Measurements from ENCODE around the gene USP21. TPM values are rescaled to one million over a fixed set of nuclear protein-coding genes. Genes with fewer than 3 reads are reported as not detected.

The USP21 gene
- total RNA-seq, 3 donors from 2014 or later (not counting 1 experiment from before 2014, with no cell fraction given) = 31.6 to 40.3 (median 35.3) TPM

DNA sequence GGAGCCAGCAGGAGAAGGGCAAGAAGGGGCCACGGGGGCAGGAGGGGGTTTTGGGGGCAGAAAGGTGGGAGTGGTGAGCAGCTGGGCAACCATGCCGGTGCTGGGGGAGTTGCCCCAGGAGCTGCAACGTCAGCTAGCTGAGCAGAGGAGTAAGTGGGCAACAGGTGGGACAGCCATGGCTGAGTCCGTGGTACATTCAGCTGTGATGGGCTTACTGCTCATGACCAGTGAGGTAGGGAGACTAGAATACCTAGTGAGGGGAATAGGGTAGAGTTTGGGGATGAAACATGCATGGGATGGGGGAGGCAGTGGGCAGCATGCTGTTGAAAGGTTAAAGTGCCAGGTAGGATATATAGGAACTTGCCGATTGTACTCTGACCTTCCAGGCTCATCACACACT, 2.4 kb downstream of the USP21 start:
- peaks cover 12% of the 10 kb centered on the region for H3K36me3 Mint-ChIP-seq
- ATAC-seq (no peak), DNase-seq (no peak)
- peak overlapping the region in 1 of 2 donors; percentile 97 for H3K27ac Mint-ChIP-seq
- no peaks in the 10 kb centered on the region for H3K9me3 ChIP-seq (ENCODE audit: control insufficient read depth, insufficient read depth, low read length)
- H3K4me3 Mint-ChIP-seq = no peak overlapping the region
- no peaks in the 10 kb centered on the region for H3K27me3 ChIP-seq (ENCODE audit: control insufficient read depth, insufficient read depth, low read length)
- no peaks in the 10 kb centered on the region for H3K9me3 Mint-ChIP-seq
- H3K27me3 Mint-ChIP-seq (ENCODE audit: low read depth in 2 of 2) = no peaks in the 10 kb centered on the region
- TF ChIP-seq, protein P1, sequence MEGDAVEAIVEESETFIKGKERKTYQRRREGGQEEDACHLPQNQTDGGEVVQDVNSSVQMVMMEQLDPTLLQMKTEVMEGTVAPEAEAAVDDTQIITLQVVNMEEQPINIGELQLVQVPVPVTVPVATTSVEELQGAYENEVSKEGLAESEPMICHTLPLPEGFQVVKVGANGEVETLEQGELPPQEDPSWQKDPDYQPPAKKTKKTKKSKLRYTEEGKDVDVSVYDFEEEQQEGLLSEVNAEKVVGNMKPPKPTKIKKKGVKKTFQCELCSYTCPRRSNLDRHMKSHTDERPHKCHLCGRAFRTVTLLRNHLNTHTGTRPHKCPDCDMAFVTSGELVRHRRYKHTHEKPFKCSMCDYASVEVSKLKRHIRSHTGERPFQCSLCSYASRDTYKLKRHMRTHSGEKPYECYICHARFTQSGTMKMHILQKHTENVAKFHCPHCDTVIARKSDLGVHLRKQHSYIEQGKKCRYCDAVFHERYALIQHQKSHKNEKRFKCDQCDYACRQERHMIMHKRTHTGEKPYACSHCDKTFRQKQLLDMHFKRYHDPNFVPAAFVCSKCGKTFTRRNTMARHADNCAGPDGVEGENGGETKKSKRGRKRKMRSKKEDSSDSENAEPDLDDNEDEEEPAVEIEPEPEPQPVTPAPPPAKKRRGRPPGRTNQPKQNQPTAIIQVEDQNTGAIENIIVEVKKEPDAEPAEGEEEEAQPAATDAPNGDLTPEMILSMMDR (IDR thresholded peaks at IDR 0.05) = no peak
- intact Hi-C loops (cut with micrococcal nuclease) = no loop called here
- H3K4me1 Mint-ChIP-seq = peaks cover 44 to 68% of the 10 kb centered on the region in 2 donors
- H3K4me3 ChIP-seq (ENCODE audit: low read length) = no peak overlapping the region
- peaks cover 26% of the 10 kb centered on the region for H3K36me3 ChIP-seq (ENCODE audit: control insufficient read depth, insufficient read depth, low read length)
- peaks cover 33% of the 10 kb centered on the region for H3K4me1 ChIP-seq (ENCODE audit: control insufficient read depth, insufficient read depth, low read length)
- WGBS (ENCODE audit: insufficient coverage) = 97% methylated on average over 4 of the region's 5 CpGs
- H3K27ac ChIP-seq (ENCODE audit: low read length) = no peak overlapping the region

DNA sequence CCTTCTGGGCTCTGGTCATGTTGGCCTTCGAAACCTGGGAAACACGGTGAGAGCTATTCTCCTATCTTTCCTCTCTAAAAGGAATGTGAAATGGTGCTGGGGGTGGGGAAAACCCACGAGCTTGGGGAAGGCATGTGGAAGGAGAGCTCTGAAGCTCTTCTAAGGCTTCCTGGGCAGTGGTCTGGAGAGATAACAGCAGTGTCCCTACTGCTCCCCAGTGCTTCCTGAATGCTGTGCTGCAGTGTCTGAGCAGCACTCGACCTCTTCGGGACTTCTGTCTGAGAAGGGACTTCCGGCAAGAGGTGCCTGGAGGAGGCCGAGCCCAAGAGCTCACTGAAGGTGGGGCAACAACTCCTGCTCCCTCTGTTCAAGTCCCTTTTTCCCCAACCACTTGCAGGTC, 2.8 kb downstream of the USP21 start:
- TF ChIP-seq, protein P1 (IDR thresholded peaks at IDR 0.05) = no peak
- peaks cover 37% of the 10 kb centered on the region for H3K4me1 ChIP-seq (ENCODE audit: control insufficient read depth, insufficient read depth, low read length)
- H3K4me3 ChIP-seq (ENCODE audit: low read length) = no peak overlapping the region
- ATAC-seq (no peak), DNase-seq (no peak)
- no peaks in the 10 kb centered on the region for H3K9me3 ChIP-seq (ENCODE audit: control insufficient read depth, insufficient read depth, low read length)
- 93% methylated on average over 5 of the region's 7 CpGs for WGBS (ENCODE audit: insufficient coverage)
- Mint-ChIP-seq H3K36me3 (peaks cover 12% of the 10 kb centered on the region), H3K9me3 (no peaks in the 10 kb centered on the region), H3K27me3 (ENCODE audit: low read depth in 2 of 2) (no peaks in the 10 kb centered on the region), H3K4me3 (peak overlapping the region; percentile 40), H3K27ac (no peak overlapping the region), H3K4me1 (peaks cover 48 to 72% of the 10 kb centered on the region in 2 donors)
- intact Hi-C loops (cut with micrococcal nuclease) = no loop called here
- no peaks in the 10 kb centered on the region for H3K27me3 ChIP-seq (ENCODE audit: control insufficient read depth, insufficient read depth, low read length)
- no peak overlapping the region for H3K27ac ChIP-seq (ENCODE audit: low read length)
- peaks cover 24% of the 10 kb centered on the region for H3K36me3 ChIP-seq (ENCODE audit: control insufficient read depth, insufficient read depth, low read length)

GRCh38 chr1:161162806-161163205, 3.5 kb downstream of the USP21 start:
- Mint-ChIP-seq H3K27ac (peak overlapping the region; percentile 97 to 98), H3K9me3 (no peaks in the 10 kb centered on the region), H3K4me3 (peak overlapping the region; percentile 55), H3K36me3 (peaks cover 5% of the 10 kb centered on the region), H3K27me3 (ENCODE audit: low read depth in 2 of 2) (no peaks in the 10 kb centered on the region), H3K4me1 (peaks cover 49 to 75% of the 10 kb centered on the region in 2 donors)
- peaks cover 45% of the 10 kb centered on the region for H3K4me1 ChIP-seq (ENCODE audit: control insufficient read depth, insufficient read depth, low read length)
- no peak overlapping the region for H3K4me3 ChIP-seq (ENCODE audit: low read length)
- no peaks in the 10 kb centered on the region for H3K27me3 ChIP-seq (ENCODE audit: control insufficient read depth, insufficient read depth, low read length)
- 94% methylated on average over 8 of the region's 10 CpGs for WGBS (ENCODE audit: insufficient coverage)
- no peaks in the 10 kb centered on the region for H3K9me3 ChIP-seq (ENCODE audit: control insufficient read depth, insufficient read depth, low read length)
- TF ChIP-seq, protein P1 (IDR thresholded peaks at IDR 0.05) = no peak
- DNase-seq = no peak
- no peak overlapping the region for H3K27ac ChIP-seq (ENCODE audit: low read length)
- H3K36me3 ChIP-seq (ENCODE audit: control insufficient read depth, insufficient read depth, low read length) = peaks cover 16% of the 10 kb centered on the region
- no peak for ATAC-seq
- intact Hi-C loops (cut with micrococcal nuclease) = no loop called here

DNA sequence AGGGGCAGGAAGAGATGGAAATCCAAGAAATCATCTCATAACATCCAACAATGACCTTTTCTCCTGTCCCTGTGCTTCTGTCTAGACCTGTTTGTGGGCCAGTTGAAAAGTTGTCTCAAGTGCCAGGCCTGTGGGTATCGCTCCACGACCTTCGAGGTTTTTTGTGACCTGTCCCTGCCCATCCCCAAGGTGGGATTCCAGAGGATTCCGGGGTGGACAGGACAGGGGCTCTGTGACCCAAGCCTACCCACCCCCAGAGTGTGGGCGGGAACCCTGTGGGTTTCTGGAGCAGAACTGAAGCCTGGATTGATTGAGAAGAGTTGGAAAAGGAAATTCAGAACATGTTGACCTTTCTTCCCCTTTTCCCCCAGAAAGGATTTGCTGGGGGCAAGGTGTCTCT, 4.5 kb downstream of the USP21 start:
- peaks cover 10% of the 10 kb centered on the region for H3K36me3 ChIP-seq (ENCODE audit: control insufficient read depth, insufficient read depth, low read length)
- no peak for DNase-seq
- no peak overlapping the region for H3K4me3 ChIP-seq (ENCODE audit: low read length)
- peaks cover 44% of the 10 kb centered on the region for H3K4me1 ChIP-seq (ENCODE audit: control insufficient read depth, insufficient read depth, low read length)
- no peaks in the 10 kb centered on the region for H3K36me3 Mint-ChIP-seq
- peaks cover 46 to 71% of the 10 kb centered on the region in 2 donors for H3K4me1 Mint-ChIP-seq
- TF ChIP-seq, protein P1 (IDR thresholded peaks at IDR 0.05) = no peak
- no peak overlapping the region for H3K27ac ChIP-seq (ENCODE audit: low read length)
- 94% methylated on average over 4 of the region's 5 CpGs for WGBS (ENCODE audit: insufficient coverage)
- H3K27ac Mint-ChIP-seq = peak overlapping the region; percentile 97 to 98
- no peaks in the 10 kb centered on the region for H3K27me3 ChIP-seq (ENCODE audit: control insufficient read depth, insufficient read depth, low read length)
- peak overlapping the region; percentile 10 for H3K4me3 Mint-ChIP-seq
- no peak for ATAC-seq
- H3K9me3 Mint-ChIP-seq = no peaks in the 10 kb centered on the region
- no peaks in the 10 kb centered on the region for H3K27me3 Mint-ChIP-seq (ENCODE audit: low read depth in 2 of 2)
- intact Hi-C loops (cut with micrococcal nuclease) = no loop called here
- no peaks in the 10 kb centered on the region for H3K9me3 ChIP-seq (ENCODE audit: control insufficient read depth, insufficient read depth, low read length)
